Measurements from ENCODE around the gene SOX18. TPM values are rescaled to one million over a fixed set of nuclear protein-coding genes. Genes with fewer than 3 reads are reported as not detected.

The SOX18 gene
- total and polyA plus RNA-seq, 10 donors = 7.3 to 63.1 (median 23.9) TPM

GRCh38 chr20:64044484-64045247 is 4.8 kb downstream of the SOX18 start:
- DNase-seq = peak; percentile 74
- H3K4me3 ChIP-seq = peak overlapping the region in 2 of 8 donors; percentile 6 to 73
- peaks cover 13 to 91% (median 50%) of the 10 kb centered on the region in 6 donors for H3K4me1 ChIP-seq
- intact Hi-C loops (cut with DNase I; ENCODE audit: low total_unique reads) = no loop called here
- TF ChIP-seq POLR2A (IDR thresholded peaks at IDR 0.05) (no peak), POLR2AphosphoS5 (IDR thresholded peaks at IDR 0.05) (peak; percentile 34 to 70 (median 52)), CTCF (IDR thresholded peaks at IDR 0.05 in 8 of 11, conservative IDR thresholded peaks at IDR 0.05 in 3 of 11) (no peak)
- H3K9me3 ChIP-seq = no peaks in the 10 kb centered on the region
- H3K27me3 ChIP-seq (replicated peaks in 1 of 7) = peaks cover 0 to 73% (median 24%) of the 10 kb centered on the region in 7 donors
- peaks cover 0 to 15% (median 0%) of the 10 kb centered on the region in 6 donors for H3K36me3 ChIP-seq
- 75 to 84% (median 77%) methylated on average over 9 to 14 of the region's 14 CpGs for WGBS, 5 donors
- H3K27ac ChIP-seq = peak overlapping the region in 6 of 8 donors; percentile 26 to 87 (median 72)

GRCh38 chr20:64043768-64044167 is 5.7 kb downstream of the SOX18 start:
- intact Hi-C loops (cut with DNase I; ENCODE audit: low total_unique reads) = no loop called here
- Histone ChIP-seq H3K4me3 (no peak overlapping the region), H3K27ac (peak overlapping the region in 3 of 8 donors; percentile 69 to 88 (median 71)), H3K9me3 (no peaks in the 10 kb centered on the region), H3K27me3 (replicated peaks in 1 of 7) (peaks cover 0 to 73% (median 19%) of the 10 kb centered on the region in 7 donors), H3K36me3 (peaks cover 0 to 15% (median 0%) of the 10 kb centered on the region in 6 donors), H3K4me1 (peaks cover 19 to 94% (median 55%) of the 10 kb centered on the region in 6 donors)
- TF ChIP-seq CTCF (IDR thresholded peaks at IDR 0.05 in 8 of 11, conservative IDR thresholded peaks at IDR 0.05 in 3 of 11) (no peak), POLR2A (IDR thresholded peaks at IDR 0.05) (no peak), POLR2AphosphoS5 (IDR thresholded peaks at IDR 0.05) (no peak)
- DNase-seq = no peak
- 78 to 86% (median 80%) methylated on average over 9 of the region's 9 CpGs for WGBS, 5 donors

GRCh38 chr20:64042054-64042781 is 7.2 kb downstream of the SOX18 start:
- intact Hi-C loops (cut with DNase I; ENCODE audit: low total_unique reads) = no loop called here
- Histone ChIP-seq H3K9me3 (no peaks in the 10 kb centered on the region), H3K4me1 (peaks cover 29 to 94% (median 63%) of the 10 kb centered on the region in 6 donors), H3K27me3 (replicated peaks in 1 of 7) (peaks cover 0 to 73% (median 10%) of the 10 kb centered on the region in 7 donors), H3K4me3 (peak overlapping the region; percentile 31 to 71 (median 46)), H3K27ac (peak overlapping the region; percentile 76 to 90 (median 84)), H3K36me3 (peaks cover 0 to 4% (median 0%) of the 10 kb centered on the region in 6 donors)
- WGBS, 5 donors = 1 to 2% (median 2%) methylated on average over 21 to 55 of the region's 55 CpGs; no CpG with 5 or more reads in 1 of the 5 donors
- TF ChIP-seq CTCF (IDR thresholded peaks at IDR 0.05 in 8 of 11, conservative IDR thresholded peaks at IDR 0.05 in 3 of 11) (no peak), POLR2AphosphoS5 (IDR thresholded peaks at IDR 0.05) (peak; percentile 24 to 79 (median 52))
- peak; percentile 83 for DNase-seq

- Histone ChIP-seq H3K9me3 (no peaks in the 10 kb centered on the region), H3K27me3 (replicated peaks in 1 of 7) (peaks cover 0 to 73% (median 10%) of the 10 kb centered on the region in 7 donors), H3K4me3 (peak overlapping the region; percentile 31 to 71 (median 46)), H3K27ac (peak overlapping the region; percentile 76 to 90 (median 84)), H3K4me1 (peaks cover 29 to 94% (median 65%) of the 10 kb centered on the region in 6 donors), H3K36me3 (no peaks in the 10 kb centered on the region)
- intact Hi-C loops (cut with DNase I; ENCODE audit: low total_unique reads) = no loop called here
- 5 to 36% (median 17%) methylated on average over 6 to 11 of the region's 11 CpGs for WGBS, 5 donors
- DNase-seq = peak; percentile 75
- TF ChIP-seq POLR2A (IDR thresholded peaks at IDR 0.05) = no peak
Measured at GRCh38 chr20:64041781-64042053, 7.7 kb downstream of the SOX18 start.

All from spleen (tissue), 11 donors.